GM19239 (cell line): ENCODE data around the gene AZU1.
"Not testable (repeated sequence)": the region's sequence is repeated elsewhere in the genome, so short reads cannot be mapped to it uniquely, and the experiment has no call there.

ENCODE experiments used
- DNase-seq: peaks from one replicate; pipeline ENCODE4 v3.0.0; 2011; ENCODE audit warnings: low spot score; ENCODE audit not compliant: insufficient read length
- FAIRE-seq: peaks from 2 replicates; lab custom pipeline; 2011; peaks lifted over from hg19 to GRCh38; lab: Jason Lieb, UNC

AZU1 gene

DNA sequence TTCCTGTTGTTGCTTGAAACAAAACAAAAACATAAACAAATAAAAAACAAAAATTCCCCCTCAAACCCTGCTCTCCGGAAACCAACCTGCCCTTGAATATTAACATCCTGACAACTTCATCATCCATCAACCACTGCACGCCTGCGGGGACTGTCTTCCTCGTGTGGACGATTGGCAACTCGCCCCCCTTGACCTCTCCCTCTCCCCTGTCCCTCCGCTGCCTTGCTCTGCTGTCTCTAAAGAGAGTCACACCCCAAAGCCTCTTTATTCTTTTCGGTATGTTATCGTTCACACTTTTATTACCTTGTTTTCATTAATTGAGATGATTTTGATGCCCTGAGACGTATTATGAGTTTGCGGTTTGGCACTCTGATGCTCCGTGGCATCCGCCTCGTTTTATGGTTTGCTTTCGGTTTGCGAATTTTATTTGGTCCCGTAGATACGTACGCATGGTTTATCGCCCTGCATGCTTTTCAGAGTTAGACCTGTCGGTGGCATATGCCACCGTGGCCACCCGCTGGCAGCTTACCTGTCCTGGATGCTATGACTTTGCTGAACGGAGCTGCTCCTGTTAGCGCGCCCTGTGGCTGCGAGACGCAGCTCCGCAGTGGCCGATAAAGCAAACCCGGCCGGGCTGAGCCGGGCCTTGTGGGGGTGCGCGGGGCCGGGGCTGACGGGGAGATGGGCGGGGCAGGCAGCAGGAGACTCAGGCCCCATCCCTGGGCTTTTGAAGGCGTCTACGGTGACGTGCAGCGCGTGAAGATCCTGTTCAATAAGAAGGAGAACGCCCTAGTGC lies 19.8 kb upstream of the AZU1 start:
- DNase-seq: no peak
- no peak for FAIRE-seq

DNA sequence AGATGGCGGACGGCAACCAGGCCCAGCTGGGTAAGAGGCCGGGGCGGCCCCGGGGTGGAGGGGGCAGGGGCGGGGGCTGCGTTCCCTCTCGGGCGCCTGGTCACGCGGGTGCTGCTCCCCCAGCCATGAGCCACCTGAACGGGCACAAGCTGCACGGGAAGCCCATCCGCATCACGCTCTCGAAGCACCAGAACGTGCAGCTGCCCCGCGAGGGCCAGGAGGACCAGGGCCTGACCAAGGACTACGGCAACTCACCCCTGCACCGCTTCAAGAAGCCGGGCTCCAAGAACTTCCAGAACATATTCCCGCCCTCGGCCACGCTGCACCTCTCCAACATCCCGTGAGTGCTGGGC lies 19.2 kb upstream of the AZU1 start:
- no peak for DNase-seq
- no peak for FAIRE-seq

DNA sequence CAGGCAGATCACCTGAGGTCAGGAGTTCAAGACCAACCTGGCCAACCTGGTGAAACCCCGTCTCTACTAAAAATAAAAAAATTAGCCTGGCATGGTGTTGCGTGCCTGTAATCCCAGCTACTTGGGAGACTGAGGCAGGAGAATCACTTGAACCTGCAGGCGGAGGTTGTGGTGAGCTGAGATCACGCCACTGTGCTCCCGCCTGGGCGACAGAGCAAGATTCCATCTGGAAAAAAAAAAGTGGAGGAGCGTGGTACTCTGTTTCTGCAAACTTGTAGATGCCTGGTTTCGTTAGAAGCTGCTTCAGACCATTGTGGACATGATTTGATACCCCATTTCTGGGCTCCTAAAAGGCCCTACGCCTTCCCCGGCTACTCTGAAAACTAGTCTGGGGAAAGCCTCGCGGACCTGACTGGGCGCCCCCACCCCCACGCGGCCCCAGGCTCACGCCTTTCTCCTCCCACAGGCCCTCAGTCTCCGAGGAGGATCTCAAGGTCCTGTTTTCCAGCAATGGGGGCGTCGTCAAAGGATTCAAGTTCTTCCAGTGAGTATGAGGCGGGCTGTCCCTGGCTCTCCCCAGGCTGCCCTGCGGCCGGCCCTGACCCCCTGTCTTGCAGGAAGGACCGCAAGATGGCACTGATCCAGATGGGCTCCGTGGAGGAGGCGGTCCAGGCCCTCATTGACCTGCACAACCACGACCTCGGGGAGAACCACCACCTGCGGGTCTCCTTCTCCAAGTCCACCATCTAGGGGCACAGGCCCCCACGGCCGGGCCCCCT lies 17.4 kb upstream of the AZU1 start:
- DNase-seq (no peak), FAIRE-seq (no peak)

DNA sequence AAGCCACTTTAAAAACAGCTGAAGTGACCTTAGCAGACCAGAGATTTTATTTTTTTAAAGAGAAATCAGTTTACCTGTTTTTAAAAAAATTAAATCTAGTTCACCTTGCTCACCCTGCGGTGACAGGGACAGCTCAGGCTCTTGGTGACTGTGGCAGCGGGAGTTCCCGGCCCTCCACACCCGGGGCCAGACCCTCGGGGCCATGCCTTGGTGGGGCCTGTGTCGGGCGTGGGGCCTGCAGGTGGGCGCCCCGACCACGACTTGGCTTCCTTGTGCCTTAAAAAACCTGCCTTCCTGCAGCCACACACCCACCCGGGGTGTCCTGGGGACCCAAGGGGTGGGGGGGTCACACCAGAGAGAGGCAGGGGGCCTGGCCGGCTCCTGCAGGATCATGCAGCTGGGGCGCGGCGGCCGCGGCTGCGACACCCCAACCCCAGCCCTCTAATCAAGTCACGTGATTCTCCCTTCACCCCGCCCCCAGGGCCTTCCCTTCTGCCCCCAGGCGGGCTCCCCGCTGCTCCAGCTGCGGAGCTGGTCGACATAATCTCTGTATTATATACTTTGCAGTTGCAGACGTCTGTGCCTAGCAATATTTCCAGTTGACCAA lies 16.7 kb upstream of the AZU1 start:
- FAIRE-seq (no peak), DNase-seq (no peak)

DNA sequence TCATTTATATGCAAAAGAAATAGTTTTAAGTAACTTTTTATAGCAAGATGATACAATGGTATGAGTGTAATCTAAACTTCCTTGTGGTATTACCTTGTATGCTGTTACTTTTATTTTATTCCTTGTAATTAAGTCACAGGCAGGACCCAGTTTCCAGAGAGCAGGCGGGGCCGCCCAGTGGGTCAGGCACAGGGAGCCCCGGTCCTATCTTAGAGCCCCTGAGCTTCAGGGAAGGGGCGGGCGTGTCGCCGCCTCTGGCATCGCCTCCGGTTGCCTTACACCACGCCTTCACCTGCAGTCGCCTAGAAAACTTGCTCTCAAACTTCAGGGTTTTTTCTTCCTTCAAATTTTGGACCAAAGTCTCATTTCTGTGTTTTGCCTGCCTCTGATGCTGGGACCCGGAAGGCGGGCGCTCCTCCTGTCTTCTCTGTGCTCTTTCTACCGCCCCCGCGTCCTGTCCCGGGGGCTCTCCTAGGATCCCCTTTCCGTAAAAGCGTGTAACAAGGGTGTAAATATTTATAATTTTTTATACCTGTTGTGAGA lies 16.1 kb upstream of the AZU1 start:
- DNase-seq (no peak), FAIRE-seq (no peak)

DNA sequence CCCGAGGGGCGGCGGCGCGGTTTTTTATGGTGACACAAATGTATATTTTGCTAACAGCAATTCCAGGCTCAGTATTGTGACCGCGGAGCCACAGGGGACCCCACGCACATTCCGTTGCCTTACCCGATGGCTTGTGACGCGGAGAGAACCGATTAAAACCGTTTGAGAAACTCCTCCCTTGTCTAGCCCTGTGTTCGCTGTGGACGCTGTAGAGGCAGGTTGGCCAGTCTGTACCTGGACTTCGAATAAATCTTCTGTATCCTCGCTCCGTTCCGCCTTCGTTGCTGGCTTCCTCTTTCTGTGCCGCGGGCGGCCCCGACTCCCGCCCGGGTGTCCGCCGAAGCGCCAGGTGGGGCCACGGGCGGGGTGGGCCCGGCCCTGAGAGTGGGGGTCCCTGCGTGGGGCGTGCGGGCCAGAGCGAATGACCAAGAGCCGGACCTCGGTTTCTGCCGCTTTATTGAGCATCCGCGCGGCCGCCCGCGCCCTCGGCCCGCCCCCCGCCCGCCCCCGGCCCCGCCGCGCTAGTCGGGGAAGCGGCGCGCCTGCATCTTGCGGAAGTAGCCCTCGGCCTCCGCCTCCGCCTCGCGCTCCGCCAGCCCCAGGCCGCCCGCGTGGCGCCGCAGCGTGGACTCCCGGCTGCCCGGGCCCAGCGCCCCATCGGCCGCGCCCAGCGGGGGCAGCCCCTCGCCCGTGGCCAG lies 15.4 kb upstream of the AZU1 start:
- DNase-seq: no peak
- FAIRE-seq: no peak

DNA sequence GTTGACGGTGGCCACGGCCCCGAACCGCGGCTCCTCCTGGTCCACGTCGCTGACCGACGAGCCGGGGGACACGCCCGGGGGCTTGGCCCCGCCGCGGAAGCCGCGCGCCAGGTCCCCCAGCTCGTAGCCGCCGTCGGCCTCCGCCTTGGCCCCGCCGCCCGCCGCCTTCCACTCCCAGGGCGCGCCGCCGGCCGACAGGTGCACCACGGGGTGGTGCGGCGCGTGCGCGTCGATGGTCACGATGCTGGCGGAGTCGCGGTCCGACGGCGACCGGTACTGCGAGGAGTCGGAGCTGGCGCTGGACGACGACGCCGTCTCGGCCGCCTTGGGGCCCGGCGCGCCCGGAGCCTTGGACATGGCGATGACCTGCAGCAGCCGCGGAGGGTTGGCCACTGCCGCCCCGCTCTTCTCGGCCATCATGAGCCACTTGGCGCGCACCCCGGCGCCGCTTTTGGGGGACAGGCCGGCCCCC lies 14.9 kb upstream of the AZU1 start:
- DNase-seq: no peak
- no peak for FAIRE-seq

DNA sequence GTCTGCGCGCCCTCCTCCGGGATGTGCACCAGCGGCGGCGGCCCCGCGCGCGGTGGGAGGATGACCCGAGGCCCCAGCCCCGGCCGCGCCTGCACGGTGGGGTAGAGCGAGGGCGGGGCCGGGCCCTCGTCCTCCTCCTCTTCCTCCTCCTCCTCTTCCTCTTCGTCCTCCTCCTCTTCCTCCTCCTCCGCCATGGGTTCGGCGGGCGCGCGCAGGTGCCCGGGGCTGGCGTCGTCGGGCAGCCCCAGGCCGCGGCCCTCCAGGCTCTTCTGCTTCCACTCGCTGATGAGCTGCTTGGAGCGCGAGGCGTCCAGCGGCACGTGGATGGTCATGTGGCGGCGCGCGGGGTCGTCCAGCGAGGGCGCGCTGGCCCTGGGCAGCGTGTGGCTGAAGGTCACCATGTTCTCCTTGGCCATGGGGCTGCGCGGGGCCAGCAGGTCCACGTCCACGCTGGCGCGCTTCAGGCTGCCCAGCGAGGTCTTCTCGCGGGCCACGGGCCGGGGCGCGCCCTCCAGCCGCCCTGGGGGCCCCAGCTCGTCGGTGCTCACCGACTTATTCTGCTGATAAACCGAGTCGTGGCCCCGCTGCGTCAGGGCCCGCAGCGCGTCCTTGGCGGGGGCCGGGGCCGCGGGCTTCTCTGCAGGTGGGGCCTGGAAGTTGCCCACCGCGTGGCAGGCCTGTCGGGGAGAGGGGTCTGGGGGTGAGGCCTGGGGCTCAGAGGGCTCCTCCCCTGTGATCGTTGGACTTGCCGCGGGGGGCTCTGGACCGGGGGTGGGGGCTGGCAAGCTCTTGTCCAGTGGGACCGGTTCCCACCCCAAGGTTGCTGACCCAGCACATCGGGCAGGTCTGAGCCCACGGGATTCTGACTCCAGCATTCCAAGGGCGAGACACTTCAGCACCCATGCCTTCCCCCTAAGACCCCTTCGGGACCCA lies 14.2 kb upstream of the AZU1 start:
- no peak for DNase-seq
- FAIRE-seq: no peak

DNA sequence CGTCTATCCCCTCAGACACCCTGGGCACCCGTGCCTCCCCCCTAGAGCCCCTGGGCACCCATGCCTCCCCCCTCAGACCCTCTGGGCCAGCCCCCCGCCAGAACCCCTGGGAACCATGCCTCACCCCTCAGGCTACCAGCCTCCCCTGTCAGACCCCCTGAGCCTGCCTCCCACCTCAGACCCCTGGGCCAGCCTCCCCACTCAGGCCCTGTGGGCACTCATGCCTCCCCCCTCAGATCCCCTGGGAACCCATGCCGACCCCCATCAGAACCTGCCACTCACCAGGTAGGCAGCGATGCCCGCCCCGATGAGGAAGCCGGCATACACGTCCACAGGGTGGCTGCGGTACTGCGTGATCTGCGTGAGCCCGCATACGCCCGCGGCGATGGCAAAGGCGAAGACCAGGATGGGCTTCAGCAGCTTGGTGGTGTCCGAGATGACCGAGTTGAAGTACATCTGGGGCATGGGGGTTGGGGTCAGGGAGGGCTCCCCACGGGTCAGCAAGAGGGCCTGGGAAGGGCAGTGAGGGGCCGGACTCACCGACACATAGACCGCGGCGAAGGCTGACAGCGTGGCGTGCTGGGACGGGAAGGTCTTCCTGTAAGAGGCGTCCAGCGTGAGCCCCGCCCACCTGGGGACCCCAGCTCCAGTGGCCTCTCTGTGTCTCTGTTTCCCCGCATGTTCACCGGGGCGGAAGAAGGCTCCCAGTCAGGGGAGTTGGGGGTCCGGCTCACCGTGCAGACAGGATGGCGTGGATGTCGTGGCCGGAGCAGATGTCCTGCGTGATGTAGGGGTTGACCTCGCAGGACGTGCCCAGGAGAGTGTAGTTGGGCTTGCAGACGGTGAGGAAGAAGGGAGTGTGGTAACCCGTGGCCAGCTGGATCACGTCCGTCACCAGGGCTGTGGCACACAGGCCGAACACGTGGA lies 13.2 kb upstream of the AZU1 start:
- no peak for FAIRE-seq
- no peak for DNase-seq

DNA sequence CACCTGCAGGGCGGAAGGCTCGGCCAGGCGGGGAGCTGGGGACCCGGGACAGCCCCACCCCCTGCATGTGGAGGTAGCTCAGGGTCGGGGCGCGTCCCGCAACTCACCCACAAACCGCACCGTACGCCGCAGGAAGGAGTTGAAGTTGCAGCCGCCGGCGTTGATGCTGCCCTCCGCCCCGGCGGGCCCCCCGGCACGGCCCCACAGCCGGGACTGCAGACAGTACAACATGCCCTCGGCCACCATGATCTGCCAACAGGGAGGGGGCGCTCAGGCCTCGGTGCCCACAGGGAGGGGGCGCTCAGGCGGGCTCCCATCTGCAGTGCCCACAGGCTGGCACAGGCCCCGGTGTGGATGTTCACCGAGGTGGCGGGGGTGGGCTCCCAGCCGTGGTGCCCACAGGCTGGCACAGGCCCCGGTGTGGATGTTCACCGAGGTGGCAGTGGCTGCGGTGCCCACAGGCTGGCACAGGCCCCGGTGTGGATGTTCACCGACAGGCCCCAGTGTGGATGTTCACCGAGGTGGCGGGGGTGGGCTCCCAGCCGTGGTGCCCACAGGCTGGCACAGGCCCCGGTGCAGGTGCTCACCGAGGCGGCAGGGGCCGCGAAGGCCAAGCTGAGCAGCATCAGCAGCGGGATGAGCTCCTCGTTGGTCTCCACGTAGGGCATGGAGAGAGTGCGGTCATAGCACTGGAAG lies 12.4 kb upstream of the AZU1 start:
- FAIRE-seq: no peak
- DNase-seq: no peak

DNA sequence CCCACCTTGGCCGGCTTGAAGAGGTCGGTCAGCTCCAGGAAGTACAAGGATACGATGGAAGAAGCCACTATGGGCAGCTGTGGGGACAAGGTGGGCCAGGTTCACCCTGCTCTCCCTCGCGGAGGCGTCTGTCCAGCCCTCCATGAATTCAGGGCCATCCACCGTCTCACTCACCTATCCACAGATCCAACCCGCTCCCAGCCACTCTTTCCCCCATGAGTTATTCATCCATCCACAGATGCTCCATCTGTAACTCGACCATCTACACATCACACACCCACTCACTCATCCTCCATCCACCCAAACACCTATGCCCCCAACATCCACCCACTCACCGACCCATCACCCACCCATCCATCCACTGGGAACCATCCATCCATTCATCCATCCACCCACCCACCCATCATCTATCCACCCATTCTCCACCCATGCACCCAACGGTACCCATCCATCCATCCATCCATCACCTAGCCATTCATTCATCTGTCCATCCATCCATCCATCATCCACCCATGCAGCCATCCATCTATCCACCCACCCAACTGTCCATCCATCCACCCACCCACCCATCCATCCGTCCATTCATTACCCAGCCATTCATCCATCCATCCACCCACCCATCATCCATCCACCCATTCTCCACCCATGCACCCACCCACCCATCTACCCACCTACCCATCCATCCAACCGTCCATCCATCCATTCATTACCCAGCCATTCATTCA lies 11.7 kb upstream of the AZU1 start:
- FAIRE-seq: no peak

DNA sequence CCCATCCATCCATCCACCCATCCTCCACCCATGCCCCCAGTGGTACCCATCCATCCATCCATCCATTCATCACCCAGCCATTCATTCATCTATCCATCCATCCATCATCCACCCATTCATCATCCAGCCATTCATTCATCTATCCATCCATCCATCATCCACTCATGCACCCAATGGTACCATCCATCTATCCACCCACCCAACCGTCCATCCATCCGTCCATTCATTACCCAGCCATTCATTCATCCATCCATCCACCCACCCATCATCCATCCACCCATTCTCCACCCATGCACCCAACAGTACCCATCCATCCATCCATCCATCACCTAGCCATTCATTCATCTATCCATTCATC lies 11.2 kb upstream of the AZU1 start:
- FAIRE-seq (peak; percentile 54), DNase-seq (no peak)

More for the DNA sequence above, 11.7 kb upstream of the AZU1 start:
- DNase-seq: no peak

DNA sequence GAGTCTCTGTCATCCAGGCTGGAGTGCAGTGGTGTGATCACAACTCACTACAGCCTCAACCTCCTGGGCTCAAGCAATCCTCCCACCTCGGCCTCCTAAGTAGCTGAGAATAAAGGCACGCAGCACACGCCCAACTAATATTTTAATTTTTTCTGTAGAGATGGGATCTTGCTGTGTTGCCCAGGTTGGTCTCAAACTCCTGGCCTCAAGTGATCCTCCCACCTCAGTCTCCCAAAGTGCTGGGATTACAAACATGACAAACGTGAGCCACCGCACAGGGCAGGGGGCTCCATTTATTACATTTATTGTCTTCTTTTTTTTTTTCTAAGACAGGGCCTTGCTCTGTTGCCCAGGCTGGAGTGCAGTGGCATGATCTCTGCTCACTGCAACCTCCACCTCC lies 7.4 kb upstream of the AZU1 start:
- not testable (repeated sequence) for FAIRE-seq, DNase-seq

DNA sequence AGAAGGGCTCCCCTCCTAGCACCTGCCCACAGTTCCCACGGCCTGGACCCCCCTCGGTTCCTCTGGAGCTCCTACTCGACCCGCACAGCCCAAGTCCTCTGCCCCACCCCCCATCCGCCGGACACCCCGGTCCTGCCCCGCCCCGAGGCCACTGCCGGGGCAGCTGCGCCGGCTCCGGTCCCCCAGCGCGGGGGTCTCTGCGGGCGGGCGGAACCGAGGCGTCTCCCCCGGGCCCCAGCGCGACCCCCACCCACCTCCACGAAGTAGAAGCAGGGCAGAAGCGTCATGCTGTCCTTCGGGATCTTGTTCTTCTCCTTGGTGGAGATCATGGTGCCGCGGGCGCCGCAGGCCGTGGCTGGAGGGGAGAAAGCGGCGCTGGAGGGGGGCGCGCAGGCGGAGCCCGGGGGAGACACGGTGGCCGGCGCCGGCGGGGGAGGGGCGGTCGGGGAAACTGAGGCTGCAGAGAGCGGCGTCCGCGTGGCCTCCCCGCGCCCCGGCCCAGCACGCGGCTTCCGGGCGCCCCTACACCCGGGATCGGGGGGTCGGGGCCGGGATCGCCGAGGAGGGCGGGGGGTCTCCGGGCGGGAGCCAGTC lies 6.3 kb upstream of the AZU1 start:
- FAIRE-seq (no peak), DNase-seq (no peak)

DNA sequence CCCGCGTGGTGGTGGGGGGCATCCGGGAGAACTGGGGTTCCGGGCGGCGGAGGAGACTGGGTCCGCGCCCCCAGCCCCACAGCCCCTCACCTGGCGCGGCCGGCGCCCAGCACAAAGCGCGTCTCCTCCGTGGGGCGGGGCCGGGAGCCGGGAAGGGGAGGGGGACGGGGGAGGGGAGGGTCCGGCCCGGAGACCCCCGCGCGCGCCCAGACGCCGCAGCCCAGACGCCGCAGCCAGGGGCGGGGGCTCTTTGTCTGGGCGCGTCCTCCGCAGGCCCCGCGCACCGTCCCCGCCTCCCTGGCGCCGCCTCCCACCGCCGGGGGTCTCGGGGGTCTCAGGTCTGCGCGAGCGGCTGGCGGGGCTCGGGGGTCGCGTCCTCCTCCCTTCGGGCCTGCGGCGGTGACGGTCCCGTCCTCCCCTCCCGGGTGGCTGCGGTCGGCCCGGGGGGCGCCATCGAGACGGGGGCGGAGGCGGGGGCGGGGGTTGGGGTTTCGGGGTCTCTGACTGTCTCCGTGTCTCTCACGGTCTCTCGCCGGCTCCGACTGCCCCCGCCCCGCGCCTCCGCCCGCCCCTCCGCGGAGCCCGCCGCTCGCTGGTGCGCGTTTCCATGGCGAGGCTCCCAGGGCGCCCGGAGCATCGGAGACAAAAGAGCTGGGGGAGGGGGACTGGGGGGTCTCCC lies 5.7 kb upstream of the AZU1 start, which contains the start of gene PLPPR3:
Gene PLPPR3, minus strand, starts transcription at position 131 of the 679 bp plus-strand sequence. CDS start 396 bp downstream, outside the sequence.
- FAIRE-seq: no peak
- DNase-seq: no peak

DNA sequence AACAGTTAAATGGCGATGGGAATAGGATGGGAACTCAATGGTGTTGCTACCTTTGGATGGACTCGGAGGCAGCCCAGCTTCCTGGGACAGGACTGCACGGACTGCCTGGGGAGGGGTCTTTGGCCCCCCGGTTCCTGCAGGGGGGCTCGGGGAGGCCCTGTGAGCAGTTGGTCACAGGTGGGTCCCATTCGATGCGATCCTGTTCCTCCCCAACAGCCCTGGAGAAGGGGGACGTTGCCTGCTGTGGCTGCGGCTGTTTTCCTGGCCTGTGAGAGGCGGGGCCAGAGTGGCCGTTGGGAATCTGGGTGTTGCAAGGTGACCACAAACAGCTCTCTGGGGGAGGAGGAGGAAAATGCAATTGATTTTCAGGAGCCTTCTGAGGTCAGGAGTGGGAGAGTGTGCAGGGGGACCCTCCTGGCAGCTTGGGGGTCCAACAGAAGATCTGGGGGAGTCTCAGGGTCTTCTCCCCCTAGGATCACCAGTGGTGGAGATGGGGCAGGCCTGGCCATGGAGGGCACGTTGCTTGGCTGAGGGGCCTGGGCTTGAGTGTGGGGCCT lies 4.0 kb upstream of the AZU1 start:
- DNase-seq: no peak
- FAIRE-seq: no peak
